Peyer's patch (tissue), 4 donors: ENCODE results near the gene FUT8.

ENCODE experiments used
- CTCF ChIP-seq, 6 experiments: fragments of 450-650 bp in 4 of 6; fragments of 200-600 bp in 2 of 6; sonication (generic) in 1 of 6; IDR thresholded peaks; one replicate each; pipeline ENCODE4 v1.5.1; 2017 to 2019; ENCODE audit warnings: antibody characterized with exemption in 6 of 6, mild to moderate bottlenecking in 3 of 6, moderate library complexity in 1 of 6
- POLR2A ChIP-seq, 2 donors: fragments of 450-650 bp; IDR thresholded peaks; one replicate each; pipeline ENCODE4 v1.5.1; 2017; ENCODE audit warnings: antibody characterized with exemption in 2 of 2, mild to moderate bottlenecking in 2 of 2, moderate library complexity in 2 of 2

- TF ChIP-seq CTCF (IDR thresholded peaks at IDR 0.05) (no peak), POLR2A (IDR thresholded peaks at IDR 0.05) (no peak)
Measured at GRCh38 chr14:65403231-65403630, 9.3 kb upstream of the FUT8 start.
